Stimulated activated naive CD8-positive, alpha-beta T cell treated with anti-CD3 and anti-CD28 coated beads, Interleukin-15, amount 100 ng/mL, for 72 hours (primary cell): ENCODE results near the gene FAM181B.
"Not testable (repeated sequence)": the region's sequence is repeated elsewhere in the genome, so short reads cannot be mapped to it uniquely, and the experiment has no call there.

Source experiments
- ATAC-seq: fragments of 150-1000 bp; cut with Tn5 transposase; 2 replicates; pipeline ENCODE4 v1.10.0; 2021; ENCODE audit warnings: mild to moderate bottlenecking, moderate library complexity
- DNase-seq, 2 donors: peaks; one replicate each; pipeline ENCODE4 v3.0.0; 2021 to 2022
- H3K27ac Mint-ChIP-seq, 2 donors: one replicate each; pipeline ENCODE4 v1.8.0; 2022; ENCODE audit warnings: mild to moderate bottlenecking in 2 of 2, mixed read lengths in 2 of 2, moderate library complexity in 2 of 2
- H3K27me3 Mint-ChIP-seq: one replicate; pipeline ENCODE4 v1.8.0; 2022; ENCODE audit warnings: mixed read lengths
- H3K4me1 Mint-ChIP-seq: one replicate; pipeline ENCODE4 v1.8.0; 2022; ENCODE audit warnings: mild to moderate bottlenecking, mixed read lengths
- H3K4me3 Mint-ChIP-seq, 2 donors: one replicate each; pipeline ENCODE4 v1.8.0; 2022; ENCODE audit warnings: mild to moderate bottlenecking in 2 of 2, mixed read lengths in 2 of 2, moderate library complexity in 1 of 2
- H3K9me3 Mint-ChIP-seq, 2 donors: one replicate each; pipeline ENCODE4 v1.8.0; 2022; ENCODE audit warnings: mixed read lengths in 2 of 2

The FAM181B gene

GRCh38 chr11:82718821-82719220 lies 14.8 kb downstream of the FAM181B start:
- Mint-ChIP-seq H3K4me1 (no peaks in the 10 kb centered on the region), H3K4me3 (no peak overlapping the region), H3K27ac (no peak overlapping the region), H3K9me3 (no peaks in the 10 kb centered on the region), H3K27me3 (no peaks in the 10 kb centered on the region)
- DNase-seq (no peak), ATAC-seq (no peak)

DNA sequence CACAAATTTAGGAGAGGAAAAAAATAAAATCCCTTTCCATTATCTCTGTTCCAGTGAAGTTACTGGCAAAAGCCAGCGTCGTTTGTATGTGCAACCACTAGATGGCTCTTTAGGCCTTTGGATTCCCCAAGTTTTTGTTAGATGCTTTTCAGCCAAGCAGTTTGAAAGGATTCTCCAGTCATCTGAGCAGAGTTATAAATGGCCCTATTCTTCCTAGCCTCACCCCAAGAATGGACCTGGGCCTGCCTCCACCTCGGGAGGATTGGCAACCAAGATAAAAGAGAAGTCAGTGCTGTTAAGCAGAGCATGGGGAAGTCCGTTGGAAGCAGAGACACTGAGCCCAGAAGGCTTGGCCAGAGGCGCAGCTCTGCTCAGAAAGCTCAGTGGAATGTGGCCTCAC lies 15.4 kb downstream of the FAM181B start:
- H3K27ac Mint-ChIP-seq: peak overlapping the region in 1 of 2 donors; percentile 81
- peak in 1 of 2 donors; percentile 10 for DNase-seq
- ATAC-seq: peak; percentile 56
- H3K9me3 Mint-ChIP-seq: no peaks in the 10 kb centered on the region
- no peak overlapping the region for H3K4me3 Mint-ChIP-seq
- H3K4me1 Mint-ChIP-seq: no peaks in the 10 kb centered on the region
- H3K27me3 Mint-ChIP-seq: no peaks in the 10 kb centered on the region

DNA sequence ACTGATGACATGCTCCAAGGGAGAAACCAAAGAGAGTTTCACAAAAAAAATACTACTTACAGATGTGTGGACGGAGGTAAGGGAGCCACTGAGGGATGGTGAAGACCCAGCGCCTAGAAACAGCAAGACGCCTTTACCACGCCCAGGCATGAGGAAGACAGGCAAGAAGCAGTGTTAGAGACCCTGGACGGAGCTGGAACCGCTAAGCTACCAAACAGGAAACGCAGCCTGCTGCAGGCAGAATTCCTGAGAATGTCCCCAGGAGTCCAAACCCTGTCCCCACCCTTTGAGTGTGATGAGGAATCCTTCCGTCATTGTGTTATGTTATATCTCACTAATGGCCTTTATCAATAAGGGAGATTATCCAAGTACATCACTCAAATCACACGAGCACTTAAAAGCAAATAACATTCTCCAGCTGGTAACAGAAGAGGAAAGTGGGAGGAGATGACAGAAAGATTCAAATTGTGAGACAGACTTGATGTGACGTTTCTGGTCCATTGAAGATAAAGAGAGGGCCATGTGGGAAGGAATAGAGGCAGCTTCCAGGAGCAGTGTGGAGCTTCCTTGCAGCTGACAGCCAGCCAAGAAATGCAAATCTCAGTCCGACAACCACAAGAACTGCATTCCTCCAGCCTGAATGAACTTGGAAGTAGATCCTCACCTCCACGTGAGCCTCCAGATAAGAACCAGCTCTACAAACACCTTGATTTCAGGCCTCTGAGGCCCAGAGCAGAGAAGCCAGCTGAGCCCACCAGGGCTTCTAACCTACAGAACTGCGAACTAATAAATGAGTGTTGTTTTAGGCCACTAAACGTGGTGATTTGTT lies 19.1 kb downstream of the FAM181B start:
- H3K27me3 Mint-ChIP-seq: no peaks in the 10 kb centered on the region
- no peak overlapping the region for H3K27ac Mint-ChIP-seq
- H3K4me3 Mint-ChIP-seq: no peak overlapping the region
- no peak for ATAC-seq
- no peak for DNase-seq
- no peaks in the 10 kb centered on the region for H3K9me3 Mint-ChIP-seq
- H3K4me1 Mint-ChIP-seq: no peaks in the 10 kb centered on the region

GRCh38 chr11:82711648-82712047 lies 22.0 kb downstream of the FAM181B start:
- Mint-ChIP-seq H3K27me3 (peaks cover 7% of the 10 kb centered on the region), H3K27ac (no peak overlapping the region), H3K9me3 (no peaks in the 10 kb centered on the region), H3K4me1 (no peaks in the 10 kb centered on the region), H3K4me3 (no peak overlapping the region)
- DNase-seq (no peak), ATAC-seq (no peak)

DNA sequence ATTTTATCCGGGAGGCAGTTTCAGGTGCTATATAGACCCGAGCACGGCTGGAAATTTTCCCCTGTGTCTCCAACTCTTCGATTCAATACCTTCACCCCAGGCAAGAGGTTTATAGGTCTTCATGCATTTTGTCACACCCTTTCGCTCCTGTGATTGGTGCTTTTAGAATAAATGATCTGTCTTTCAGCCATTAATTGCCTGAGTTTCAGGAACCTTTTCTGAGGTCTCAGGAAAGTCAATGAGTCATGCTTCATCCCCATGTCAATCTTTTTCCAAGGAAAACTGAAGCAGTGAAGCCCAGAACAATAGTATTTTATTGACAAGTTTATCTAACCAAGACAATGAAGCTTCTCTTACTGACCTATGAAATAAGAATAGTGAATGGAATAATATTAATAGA lies 29.9 kb downstream of the FAM181B start:
- H3K4me3 Mint-ChIP-seq: no peak overlapping the region
- no peak for ATAC-seq
- no peak overlapping the region for H3K27ac Mint-ChIP-seq
- H3K9me3 Mint-ChIP-seq: no peaks in the 10 kb centered on the region
- no peaks in the 10 kb centered on the region for H3K4me1 Mint-ChIP-seq
- DNase-seq: no peak
- H3K27me3 Mint-ChIP-seq: peaks cover 15% of the 10 kb centered on the region

GRCh38 chr11:82703226-82703625 lies 30.4 kb downstream of the FAM181B start:
- no peaks in the 10 kb centered on the region for H3K9me3 Mint-ChIP-seq
- H3K4me1 Mint-ChIP-seq: no peaks in the 10 kb centered on the region
- ATAC-seq (no peak), DNase-seq (no peak)
- H3K4me3 Mint-ChIP-seq: no peak overlapping the region
- H3K27ac Mint-ChIP-seq: no peak overlapping the region
- peaks cover 15% of the 10 kb centered on the region for H3K27me3 Mint-ChIP-seq

DNA sequence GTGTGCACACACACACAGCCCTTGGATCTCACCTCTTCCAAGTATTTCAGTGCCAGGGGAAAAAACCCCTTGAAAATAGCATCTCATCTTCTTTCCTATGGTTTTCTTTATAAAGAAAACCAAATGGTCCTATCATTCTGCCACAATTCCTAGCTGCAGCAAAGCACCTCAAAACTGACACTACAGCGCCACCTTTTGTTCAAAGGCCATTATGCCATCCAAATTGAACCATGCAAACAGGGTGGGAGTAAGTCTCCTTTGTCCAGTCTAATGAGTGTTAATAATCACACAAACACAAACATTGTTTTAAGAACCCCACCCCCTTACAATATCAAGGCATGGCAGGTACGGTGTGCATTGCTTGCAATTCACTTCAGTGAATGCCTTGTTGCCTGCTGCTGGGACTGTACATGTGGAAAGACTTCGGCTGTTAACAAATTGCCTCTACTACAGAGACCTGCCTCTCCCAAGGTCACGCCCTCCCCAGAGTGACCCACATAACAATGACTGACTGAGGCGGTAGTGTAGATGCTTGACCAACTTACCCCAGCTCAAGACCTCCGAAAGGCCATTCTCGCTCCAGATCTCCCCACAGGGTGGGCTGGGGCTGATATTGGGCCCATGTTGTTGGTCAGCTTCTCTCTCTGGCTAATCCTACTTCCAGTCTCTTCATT lies 31.7 kb downstream of the FAM181B start:
- Mint-ChIP-seq H3K27me3 (peaks cover 8% of the 10 kb centered on the region), H3K4me1 (no peaks in the 10 kb centered on the region), H3K9me3 (no peaks in the 10 kb centered on the region), H3K27ac (no peak overlapping the region), H3K4me3 (no peak overlapping the region)
- DNase-seq (peak; percentile 26), ATAC-seq (peak; percentile 48)

- Mint-ChIP-seq H3K9me3 (no peaks in the 10 kb centered on the region), H3K27ac (no peak overlapping the region), H3K4me3 (no peak overlapping the region), H3K4me1 (no peaks in the 10 kb centered on the region), H3K27me3 (no peaks in the 10 kb centered on the region)
- DNase-seq (no peak), ATAC-seq (no peak)
These were observed 34.9 kb downstream of the FAM181B start for GRCh38 chr11:82698576-82699352.

- Mint-ChIP-seq H3K4me1 (no peaks in the 10 kb centered on the region), H3K27me3 (no peaks in the 10 kb centered on the region), H3K9me3 (no peaks in the 10 kb centered on the region), H3K27ac (no peak overlapping the region), H3K4me3 (no peak overlapping the region)
- no peak for ATAC-seq
- no peak for DNase-seq
These were observed 40.7 kb downstream of the FAM181B start for GRCh38 chr11:82692981-82693380.

DNA sequence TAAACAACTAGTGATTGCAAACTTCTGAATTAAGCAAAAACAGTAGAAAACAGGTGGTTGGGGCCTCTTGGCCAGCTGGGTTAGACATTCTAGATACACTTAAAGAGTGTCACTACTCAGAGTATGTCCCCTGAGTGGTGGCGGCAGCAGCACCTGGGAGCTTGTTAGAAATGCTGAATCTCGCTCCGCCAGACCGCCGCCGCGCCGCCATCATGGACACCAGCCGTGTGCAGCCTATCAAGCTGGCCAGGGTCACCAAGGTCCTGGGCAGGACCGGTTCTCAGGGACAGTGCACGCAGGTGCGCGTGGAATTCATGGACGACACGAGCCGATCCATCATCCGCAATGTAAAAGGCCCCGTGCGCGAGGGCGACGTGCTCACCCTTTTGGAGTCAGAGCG lies 44.3 kb downstream of the FAM181B start:
- H3K4me1 Mint-ChIP-seq, DNase-seq, H3K27me3 Mint-ChIP-seq, ATAC-seq, H3K27ac Mint-ChIP-seq, H3K4me3 Mint-ChIP-seq, H3K9me3 Mint-ChIP-seq: not testable (repeated sequence)

- peaks cover 4% of the 10 kb centered on the region for H3K4me1 Mint-ChIP-seq
- ATAC-seq (no peak), DNase-seq (no peak)
- no peak overlapping the region for H3K27ac Mint-ChIP-seq
- H3K27me3 Mint-ChIP-seq: peaks cover 26% of the 10 kb centered on the region
- H3K9me3 Mint-ChIP-seq: peaks cover 0 to 8% of the 10 kb centered on the region in 2 donors
- H3K4me3 Mint-ChIP-seq: no peak overlapping the region
These were observed 47.5 kb downstream of the FAM181B start for GRCh38 chr11:82686211-82686610.

DNA sequence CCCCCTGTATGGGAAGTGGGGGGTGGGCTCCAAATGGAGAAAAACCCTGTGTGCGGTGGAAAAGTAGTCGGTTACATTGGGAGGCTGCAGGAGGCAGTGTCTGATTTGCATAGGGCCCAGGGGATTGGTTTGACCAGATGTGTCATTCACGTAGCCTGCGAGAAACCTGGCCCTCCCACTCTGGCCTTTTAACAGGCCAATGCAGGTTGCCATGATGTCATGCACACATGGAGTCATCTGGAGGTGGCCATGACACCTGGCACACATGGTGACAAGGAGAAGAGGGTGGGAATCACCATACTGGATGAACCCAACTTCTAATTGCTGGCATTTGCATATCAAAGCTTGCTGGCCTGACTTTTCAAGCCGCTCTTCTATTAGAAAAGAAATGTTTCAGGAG lies 50.6 kb downstream of the FAM181B start:
- H3K4me3 Mint-ChIP-seq: no peak overlapping the region
- no peak overlapping the region for H3K27ac Mint-ChIP-seq
- H3K27me3 Mint-ChIP-seq: peaks cover 26% of the 10 kb centered on the region
- no peak for ATAC-seq
- H3K9me3 Mint-ChIP-seq: peaks cover 0 to 8% of the 10 kb centered on the region in 2 donors
- H3K4me1 Mint-ChIP-seq: peaks cover 4% of the 10 kb centered on the region
- DNase-seq: no peak

DNA sequence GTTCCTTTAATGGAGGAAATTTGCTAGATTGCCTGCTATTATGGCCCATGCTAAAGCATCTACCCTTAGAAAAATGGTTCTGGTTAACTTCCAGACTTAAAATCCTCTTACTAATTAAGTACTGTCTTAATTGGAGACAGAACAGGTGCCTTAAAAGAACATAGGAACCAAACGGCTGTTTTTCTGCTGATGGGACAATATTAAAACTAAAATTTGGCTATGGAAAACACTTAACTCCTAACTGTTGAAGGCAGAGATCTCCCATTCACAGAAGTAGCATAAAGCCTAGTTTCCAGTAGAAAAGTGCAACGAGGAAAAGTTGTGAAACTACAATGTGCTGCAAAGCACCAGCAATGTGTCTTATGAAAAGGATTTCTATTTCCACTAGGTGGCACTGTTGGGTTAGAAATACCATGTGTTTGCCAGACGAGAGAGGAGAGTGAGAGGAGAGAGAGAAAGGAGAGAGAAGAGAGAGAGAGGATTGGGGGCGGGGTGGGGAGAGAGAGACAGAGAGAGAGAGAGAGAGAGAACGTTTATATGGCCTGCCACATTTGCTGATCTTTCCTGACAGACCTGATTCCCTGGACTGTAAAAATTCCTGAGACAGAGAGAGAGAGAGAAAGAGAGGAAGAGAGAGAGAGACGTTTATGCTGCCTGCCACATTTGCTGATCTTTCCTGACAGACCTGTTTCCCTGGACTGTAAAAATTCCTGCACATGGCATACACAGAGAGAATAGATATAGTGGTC lies 51.5 kb downstream of the FAM181B start:
- H3K27me3 Mint-ChIP-seq: peaks cover 26% of the 10 kb centered on the region
- H3K27ac Mint-ChIP-seq: no peak overlapping the region
- no peak overlapping the region for H3K4me3 Mint-ChIP-seq
- ATAC-seq (peak; percentile 73), DNase-seq (peak in 1 of 2 donors; percentile 9)
- H3K9me3 Mint-ChIP-seq: peaks cover 0 to 8% of the 10 kb centered on the region in 2 donors
- peaks cover 4% of the 10 kb centered on the region for H3K4me1 Mint-ChIP-seq

DNA sequence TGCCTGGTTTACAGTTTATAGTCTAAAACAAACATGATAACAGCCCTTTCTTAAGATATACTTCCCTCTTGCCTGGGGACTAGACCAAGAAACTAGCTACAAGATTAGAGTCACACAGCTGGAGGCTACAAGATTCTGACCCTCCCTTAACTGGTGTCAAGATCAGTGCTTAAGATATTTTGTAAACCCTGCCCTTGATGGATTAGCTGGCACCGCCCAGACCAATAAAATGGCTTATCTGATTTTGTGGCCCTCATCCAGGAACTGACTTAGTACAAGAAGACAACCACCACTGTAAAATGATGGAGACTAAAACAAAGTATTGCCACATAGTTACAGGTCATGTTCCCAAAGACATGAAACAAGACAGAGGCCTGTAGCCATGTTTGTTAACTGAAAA lies 53.4 kb downstream of the FAM181B start:
- ATAC-seq: no peak
- Mint-ChIP-seq H3K4me1 (peaks cover 4% of the 10 kb centered on the region), H3K9me3 (peaks cover 0 to 8% of the 10 kb centered on the region in 2 donors), H3K27me3 (peaks cover 26% of the 10 kb centered on the region), H3K27ac (no peak overlapping the region), H3K4me3 (no peak overlapping the region)
- DNase-seq: no peak
